ENCODE measurements around the gene GGT5. TPM values are rescaled to one million over a fixed set of nuclear protein-coding genes. Genes with fewer than 3 reads are reported as not detected.
"Not testable (repeated sequence)": the region's sequence is repeated elsewhere in the genome, so short reads cannot be mapped to it uniquely, and the experiment has no call there.

Gene GGT5
- total RNA-seq, 4 donors from 2014 or later = 35.8 to 156 (median 83.7) TPM

- Histone ChIP-seq H3K27ac (peak overlapping the region in 1 of 4 donors; percentile 45), H3K4me1 (peaks cover 0 to 55% (median 32%) of the 10 kb centered on the region in 4 donors), H3K9me3 (no peaks in the 10 kb centered on the region), H3K27me3 (no peaks in the 10 kb centered on the region), H3K36me3 (no peaks in the 10 kb centered on the region), H3K4me3 (no peak overlapping the region)
- 39 to 42% methylated on average over 4 of the region's 4 CpGs for WGBS, 2 donors
- DNase-seq (ENCODE audit: low spot score in 2 of 2) = no peak
- TF ChIP-seq EP300 (IDR thresholded peaks at IDR 0.05) = no peak
- no peak for TF ChIP-seq POLR2A (IDR thresholded peaks at IDR 0.05)
- TF ChIP-seq CTCF (IDR thresholded peaks at IDR 0.05) = no peak
Observed at GRCh38 chr22:24285245-24285644, 40.4 kb upstream of the GGT5 start.

- TF ChIP-seq EP300 (IDR thresholded peaks at IDR 0.05) = no peak
- WGBS, 2 donors = 59 to 61% methylated on average over 2 of the region's 2 CpGs
- no peak overlapping the region for H3K4me3 ChIP-seq
- no peaks in the 10 kb centered on the region for H3K36me3 ChIP-seq
- no peak for DNase-seq (ENCODE audit: low spot score in 2 of 2)
- peak overlapping the region in 1 of 4 donors; percentile 45 for H3K27ac ChIP-seq
- peaks cover 0 to 50% (median 28%) of the 10 kb centered on the region in 4 donors for H3K4me1 ChIP-seq
- no peaks in the 10 kb centered on the region for H3K27me3 ChIP-seq
- H3K9me3 ChIP-seq = no peaks in the 10 kb centered on the region
Observed at GRCh38 chr22:24284747-24285203, 39.9 kb upstream of the GGT5 start.

- no peaks in the 10 kb centered on the region for H3K9me3 ChIP-seq
- 74 to 81% methylated on average over 2 of the region's 2 CpGs for WGBS, 2 donors
- DNase-seq (ENCODE audit: low spot score in 2 of 2) = no peak
- peaks cover 0 to 26% (median 19%) of the 10 kb centered on the region in 4 donors for H3K4me1 ChIP-seq
- no peaks in the 10 kb centered on the region for H3K27me3 ChIP-seq
- H3K27ac ChIP-seq = no peak overlapping the region
- H3K36me3 ChIP-seq = no peaks in the 10 kb centered on the region
- TF ChIP-seq CTCF (IDR thresholded peaks at IDR 0.05) = no peak
- no peak for TF ChIP-seq POLR2A (IDR thresholded peaks at IDR 0.05)
- TF ChIP-seq EP300 (IDR thresholded peaks at IDR 0.05) = no peak
- H3K4me3 ChIP-seq = no peak overlapping the region
Observed at GRCh38 chr22:24282401-24282800, 37.5 kb upstream of the GGT5 start.

GRCh38 chr22:24280363-24280762 is 35.5 kb upstream of the GGT5 start:
- WGBS, 2 donors = 83 to 95% methylated on average over 1 of the region's 1 CpG
- H3K27ac ChIP-seq, H3K36me3 ChIP-seq: not testable (repeated sequence)

GRCh38 chr22:24274696-24275405 is 30.0 kb upstream of the GGT5 start:
- Histone ChIP-seq H3K4me1 (peaks cover 0 to 35% (median 23%) of the 10 kb centered on the region in 4 donors), H3K27ac (peak overlapping the region in 3 of 4 donors; percentile 12 to 79 (median 50))
- 22 to 23% methylated on average over 6 to 7 of the region's 7 CpGs for WGBS, 2 donors
- not testable (repeated sequence) for H3K4me3 ChIP-seq; DNase-seq (ENCODE audit: low spot score in 2 of 2); H3K9me3 ChIP-seq; H3K27me3 ChIP-seq; H3K36me3 ChIP-seq
- peak in 1 of 5 experiments; percentile 25 for TF ChIP-seq CTCF (IDR thresholded peaks at IDR 0.05)

More at GRCh38 chr22:24280363-24280762, 35.5 kb upstream of the GGT5 start:
- peaks cover 0 to 11% (median 8%) of the 10 kb centered on the region in 4 donors for H3K4me1 ChIP-seq
- H3K9me3 ChIP-seq; H3K4me3 ChIP-seq; DNase-seq (ENCODE audit: low spot score in 2 of 2); H3K27me3 ChIP-seq: not testable (repeated sequence)

GRCh38 chr22:24273906-24274305 is 29.0 kb upstream of the GGT5 start:
- DNase-seq (ENCODE audit: low spot score in 2 of 2); H3K27me3 ChIP-seq; H3K4me3 ChIP-seq; H3K36me3 ChIP-seq; H3K9me3 ChIP-seq: not testable (repeated sequence)
- Histone ChIP-seq H3K4me1 (peaks cover 0 to 35% (median 23%) of the 10 kb centered on the region in 4 donors), H3K27ac (peak overlapping the region in 3 of 4 donors; percentile 12 to 79 (median 30))
- WGBS, 2 donors = 53 to 63% methylated on average over 4 of the region's 4 CpGs

- H3K4me1 ChIP-seq = peaks cover 0 to 35% (median 23%) of the 10 kb centered on the region in 4 donors
Observed at GRCh38 chr22:24273031-24273430, 28.1 kb upstream of the GGT5 start.

More at GRCh38 chr22:24273031-24273430, 28.1 kb upstream of the GGT5 start:
- H3K27ac ChIP-seq; H3K27me3 ChIP-seq; DNase-seq (ENCODE audit: low spot score in 2 of 2); H3K4me3 ChIP-seq; H3K36me3 ChIP-seq; H3K9me3 ChIP-seq: not testable (repeated sequence)
- 80 to 87% methylated on average over 2 of the region's 2 CpGs for WGBS, 2 donors

Measured in tibial nerve (tissue), 4 donors.